IgD-negative memory B cell (primary cell): ENCODE data around the gene RBFOX2. TPM values are rescaled to one million over a fixed set of nuclear protein-coding genes. Genes with fewer than 3 reads are reported as not detected.
"Not testable (repeated sequence)": the region's sequence is repeated elsewhere in the genome, so short reads cannot be mapped to it uniquely, and the experiment has no call there.

Experiments used
- H3K27ac Mint-ChIP-seq, 3 donors: one replicate each; pipeline ENCODE4 v1.8.0; 2020 to 2022; ENCODE audit warnings: mild to moderate bottlenecking in 3 of 3, mixed read lengths in 3 of 3, moderate library complexity in 1 of 3
- H3K27me3 Mint-ChIP-seq: one replicate; pipeline ENCODE4 v1.8.0; 2021; ENCODE audit warnings: mixed read lengths
- H3K36me3 Mint-ChIP-seq: one replicate; pipeline ENCODE4 v1.8.0; 2020; ENCODE audit warnings: mild to moderate bottlenecking, mixed read lengths
- H3K4me1 Mint-ChIP-seq, 3 donors: one replicate each; pipeline ENCODE4 v1.8.0; 2020 to 2022; ENCODE audit warnings: mixed read lengths in 3 of 3, mild to moderate bottlenecking in 1 of 3
- H3K4me3 Mint-ChIP-seq, 4 donors: one replicate each; pipeline ENCODE4 v1.8.0; 2020 to 2022; ENCODE audit warnings: mild to moderate bottlenecking in 4 of 4, mixed read lengths in 4 of 4, moderate library complexity in 3 of 4
- H3K9me3 Mint-ChIP-seq, 3 donors: one replicate each; pipeline ENCODE4 v1.8.0; 2020 to 2021; ENCODE audit warnings: mixed read lengths in 3 of 3, mild to moderate bottlenecking in 1 of 3
- polyA plus RNA-seq: library from polyadenylated mRNA; unstranded; fragments of 300-500 nt; fragmentation: Illumina TruSeq; gene quantifications from one replicate; pipeline ENCODE4 v1.2.3, GENCODE V29; 2021

Gene RBFOX2
- polyA plus RNA-seq, 1 donor from 2014 or later, result not detected

DNA sequence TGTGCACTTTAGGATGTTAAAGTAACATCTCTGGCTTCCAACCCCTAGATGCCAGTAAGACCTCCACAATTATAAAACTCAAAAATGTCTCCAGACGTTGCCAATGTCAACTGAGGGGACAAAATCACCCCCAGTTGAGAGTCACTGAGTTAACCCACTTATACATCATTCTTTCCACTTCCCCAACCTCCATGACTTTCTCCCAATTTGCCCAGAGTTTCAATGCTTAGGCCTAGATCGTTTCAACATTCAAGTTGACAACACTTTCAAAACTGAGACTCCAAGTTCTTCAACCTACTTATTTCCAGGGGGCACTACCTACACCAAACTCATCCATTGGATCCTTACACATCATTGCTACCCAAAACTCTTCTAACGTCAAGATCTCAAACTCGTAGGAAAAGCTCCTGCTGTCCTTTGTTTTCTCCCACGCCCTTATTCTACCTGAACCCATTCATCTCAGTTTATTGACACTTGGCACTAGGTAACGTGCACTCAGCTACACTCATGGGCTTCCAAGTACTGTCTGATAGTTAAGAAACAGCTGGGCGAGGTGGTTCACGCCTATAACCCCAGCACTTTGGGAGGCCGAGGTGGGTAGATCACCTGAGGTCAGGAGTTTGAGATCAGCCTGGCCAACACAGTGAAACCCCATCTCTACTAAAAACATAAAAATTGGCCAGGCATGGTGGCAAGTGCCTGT lies 24.5 kb downstream of the RBFOX2 start:
- Mint-ChIP-seq H3K9me3 (no peaks in the 10 kb centered on the region), H3K27me3 (peaks cover 10% of the 10 kb centered on the region), H3K4me1 (no peaks in the 10 kb centered on the region), H3K36me3 (peaks cover 1% of the 10 kb centered on the region), H3K27ac (no peak overlapping the region), H3K4me3 (peak overlapping the region in 1 of 4 donors; percentile 19)

GRCh38 chr22:36002718-36003260 lies 25.8 kb downstream of the RBFOX2 start:
- peaks cover 6% of the 10 kb centered on the region for H3K27me3 Mint-ChIP-seq
- peaks cover 3% of the 10 kb centered on the region for H3K36me3 Mint-ChIP-seq
- no peaks in the 10 kb centered on the region for H3K4me1 Mint-ChIP-seq

GRCh38 chr22:36002084-36002483 lies 26.5 kb downstream of the RBFOX2 start:
- Mint-ChIP-seq H3K4me3 (no peak overlapping the region), H3K27ac (no peak overlapping the region), H3K9me3 (no peaks in the 10 kb centered on the region), H3K4me1 (no peaks in the 10 kb centered on the region), H3K27me3 (peaks cover 6% of the 10 kb centered on the region), H3K36me3 (peaks cover 3% of the 10 kb centered on the region)

More at GRCh38 chr22:36002718-36003260, 25.8 kb downstream of the RBFOX2 start:
- no peaks in the 10 kb centered on the region for H3K9me3 Mint-ChIP-seq
- H3K4me3 Mint-ChIP-seq, result no peak overlapping the region
- no peak overlapping the region for H3K27ac Mint-ChIP-seq

DNA sequence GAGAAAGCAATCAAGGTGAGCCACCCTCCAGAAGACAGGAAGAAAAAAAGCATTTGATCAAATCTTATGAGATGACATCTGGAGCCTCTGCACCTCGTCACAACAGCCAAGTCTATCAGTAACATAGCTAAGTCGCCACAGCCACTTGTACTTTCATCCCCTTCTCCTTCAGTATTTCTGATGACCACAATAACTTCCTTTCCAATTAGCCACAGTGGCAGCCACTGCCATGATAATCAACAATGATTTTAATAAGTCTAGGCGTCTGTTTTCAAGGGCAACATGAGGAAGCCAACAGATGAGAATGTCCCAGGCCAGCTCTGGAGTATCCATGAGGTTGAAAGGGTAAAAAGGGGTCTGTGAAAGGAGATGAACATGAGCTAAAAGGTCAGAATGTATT lies 29.9 kb downstream of the RBFOX2 start:
- Mint-ChIP-seq H3K4me1 (peaks cover 0 to 3% (median 0%) of the 10 kb centered on the region in 3 donors), H3K27ac (no peak overlapping the region), H3K9me3 (no peaks in the 10 kb centered on the region), H3K27me3 (peaks cover 6% of the 10 kb centered on the region), H3K4me3 (no peak overlapping the region), H3K36me3 (peaks cover 2% of the 10 kb centered on the region)

GRCh38 chr22:35997438-35997837 lies 31.2 kb downstream of the RBFOX2 start:
- peaks cover 0 to 3% (median 0%) of the 10 kb centered on the region in 3 donors for H3K4me1 Mint-ChIP-seq
- H3K4me3 Mint-ChIP-seq, result no peak overlapping the region
- H3K36me3 Mint-ChIP-seq, result peaks cover 2% of the 10 kb centered on the region
- peaks cover 0 to 5% (median 3%) of the 10 kb centered on the region in 3 donors for H3K9me3 Mint-ChIP-seq
- H3K27me3 Mint-ChIP-seq, result peaks cover 6% of the 10 kb centered on the region
- no peak overlapping the region for H3K27ac Mint-ChIP-seq

- H3K27ac Mint-ChIP-seq, result no peak overlapping the region
- H3K27me3 Mint-ChIP-seq, result peaks cover 8% of the 10 kb centered on the region
- H3K36me3 Mint-ChIP-seq, result peaks cover 2% of the 10 kb centered on the region
- no peak overlapping the region for H3K4me3 Mint-ChIP-seq
- H3K9me3 Mint-ChIP-seq, result peaks cover 0 to 5% (median 3%) of the 10 kb centered on the region in 3 donors
- H3K4me1 Mint-ChIP-seq, result peaks cover 0 to 3% (median 0%) of the 10 kb centered on the region in 3 donors
Observed at GRCh38 chr22:35996596-35996995, 32.0 kb downstream of the RBFOX2 start.

DNA sequence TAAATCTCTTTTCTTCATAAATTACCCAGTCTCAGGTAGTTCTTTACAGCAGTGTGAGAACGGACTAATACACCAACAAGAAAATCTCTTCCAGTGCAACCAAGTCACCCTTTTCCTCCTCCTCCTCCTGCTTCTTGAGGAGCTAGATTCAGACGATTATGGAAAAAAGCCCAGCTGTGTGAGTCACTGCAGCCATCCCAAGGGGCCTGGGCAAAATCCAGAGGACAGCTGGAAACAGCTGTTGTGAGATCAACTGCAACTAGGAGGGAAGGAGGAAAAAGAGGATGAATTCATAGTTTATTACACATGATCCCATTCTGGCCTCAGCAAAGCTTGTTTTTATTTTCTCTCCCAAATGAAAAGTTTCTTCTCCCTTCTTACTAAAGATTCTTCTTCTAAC lies 32.9 kb downstream of the RBFOX2 start:
- Mint-ChIP-seq H3K27ac (no peak overlapping the region), H3K36me3 (peaks cover 2% of the 10 kb centered on the region), H3K9me3 (peaks cover 0 to 5% (median 3%) of the 10 kb centered on the region in 3 donors), H3K27me3 (peaks cover 8% of the 10 kb centered on the region), H3K4me1 (peaks cover 0 to 3% (median 0%) of the 10 kb centered on the region in 3 donors), H3K4me3 (no peak overlapping the region)

- no peak overlapping the region for H3K27ac Mint-ChIP-seq
- peaks cover 0 to 5% (median 3%) of the 10 kb centered on the region in 3 donors for H3K9me3 Mint-ChIP-seq
- H3K36me3 Mint-ChIP-seq, result peaks cover 2% of the 10 kb centered on the region
- peaks cover 8% of the 10 kb centered on the region for H3K27me3 Mint-ChIP-seq
- peaks cover 0 to 3% (median 0%) of the 10 kb centered on the region in 3 donors for H3K4me1 Mint-ChIP-seq
- no peak overlapping the region for H3K4me3 Mint-ChIP-seq
Observed at GRCh38 chr22:35995348-35995747, 33.3 kb downstream of the RBFOX2 start.

GRCh38 chr22:35993727-35994126 lies 34.9 kb downstream of the RBFOX2 start:
- H3K9me3 Mint-ChIP-seq, H3K27me3 Mint-ChIP-seq, H3K4me1 Mint-ChIP-seq, H3K36me3 Mint-ChIP-seq, H3K4me3 Mint-ChIP-seq, H3K27ac Mint-ChIP-seq: not testable (repeated sequence)

- peaks cover 0 to 5% (median 3%) of the 10 kb centered on the region in 3 donors for H3K9me3 Mint-ChIP-seq
Observed at GRCh38 chr22:35993048-35993714, 35.4 kb downstream of the RBFOX2 start.

GRCh38 chr22:35991168-35991567 lies 37.5 kb downstream of the RBFOX2 start:
- peaks cover 0 to 3% (median 0%) of the 10 kb centered on the region in 3 donors for H3K4me1 Mint-ChIP-seq
- no peak overlapping the region for H3K27ac Mint-ChIP-seq
- H3K9me3 Mint-ChIP-seq, result peaks cover 0 to 5% (median 3%) of the 10 kb centered on the region in 3 donors
- H3K27me3 Mint-ChIP-seq, result peaks cover 8% of the 10 kb centered on the region
- H3K4me3 Mint-ChIP-seq, result no peak overlapping the region
- no peaks in the 10 kb centered on the region for H3K36me3 Mint-ChIP-seq

More at GRCh38 chr22:35993048-35993714, 35.4 kb downstream of the RBFOX2 start:
- Mint-ChIP-seq H3K27ac (no peak overlapping the region), H3K4me1 (peaks cover 0 to 3% (median 0%) of the 10 kb centered on the region in 3 donors), H3K4me3 (no peak overlapping the region), H3K27me3 (peaks cover 8% of the 10 kb centered on the region), H3K36me3 (no peaks in the 10 kb centered on the region)

GRCh38 chr22:35988030-35988429 lies 40.6 kb downstream of the RBFOX2 start:
- Mint-ChIP-seq H3K9me3 (peaks cover 0 to 3% (median under 1%) of the 10 kb centered on the region in 3 donors), H3K27ac (no peak overlapping the region), H3K27me3 (peaks cover 21% of the 10 kb centered on the region), H3K4me3 (no peak overlapping the region), H3K4me1 (no peaks in the 10 kb centered on the region), H3K36me3 (no peaks in the 10 kb centered on the region)

DNA sequence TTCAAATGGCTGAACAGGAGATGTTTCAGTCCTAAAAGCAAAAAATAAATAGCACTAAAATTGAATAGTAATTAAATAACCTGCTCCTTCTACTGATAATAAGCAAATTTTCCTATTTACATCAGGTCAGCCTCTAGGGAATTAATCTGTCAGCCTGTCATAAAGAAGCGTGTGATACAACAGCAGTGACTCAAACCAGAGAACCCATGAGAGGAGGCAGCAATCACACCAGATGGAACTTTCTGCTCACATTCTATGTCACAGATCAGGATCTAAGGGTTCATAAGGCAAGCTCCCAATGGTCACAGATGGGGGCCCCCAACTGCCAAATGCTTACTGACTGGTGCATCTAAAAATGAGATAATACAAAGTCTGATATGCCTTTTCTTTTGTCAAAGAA lies 41.1 kb downstream of the RBFOX2 start:
- no peak overlapping the region for H3K4me3 Mint-ChIP-seq
- H3K27ac Mint-ChIP-seq, result no peak overlapping the region
- no peaks in the 10 kb centered on the region for H3K9me3 Mint-ChIP-seq
- H3K27me3 Mint-ChIP-seq, result peaks cover 24% of the 10 kb centered on the region
- H3K4me1 Mint-ChIP-seq, result no peaks in the 10 kb centered on the region
- no peaks in the 10 kb centered on the region for H3K36me3 Mint-ChIP-seq

- Mint-ChIP-seq H3K36me3 (no peaks in the 10 kb centered on the region), H3K27me3 (peaks cover 22% of the 10 kb centered on the region), H3K4me3 (no peak overlapping the region), H3K4me1 (no peaks in the 10 kb centered on the region), H3K9me3 (no peaks in the 10 kb centered on the region), H3K27ac (no peak overlapping the region)
Observed at GRCh38 chr22:35986088-35986487, 42.5 kb downstream of the RBFOX2 start.

DNA sequence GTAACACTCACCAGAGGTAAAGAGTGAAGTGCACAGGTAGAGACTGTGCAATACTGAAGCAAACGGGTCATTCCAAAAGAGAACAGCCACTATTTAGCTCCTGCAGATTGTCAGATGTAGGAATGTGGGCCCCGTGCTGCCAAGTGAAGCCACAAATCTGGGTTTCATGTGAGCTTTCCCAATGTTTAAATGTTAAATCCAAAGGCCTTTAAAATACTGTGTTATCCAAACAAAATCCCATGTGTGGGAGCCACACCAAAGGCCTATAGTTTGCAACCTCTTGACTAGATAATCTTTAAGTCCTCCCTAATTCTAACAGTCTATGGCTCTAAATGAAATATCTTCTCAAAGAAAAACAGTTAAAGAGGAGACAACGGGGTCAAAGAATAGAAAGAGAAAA lies 43.3 kb downstream of the RBFOX2 start:
- Mint-ChIP-seq H3K27ac (no peak overlapping the region), H3K4me3 (no peak overlapping the region), H3K9me3 (no peaks in the 10 kb centered on the region), H3K27me3 (peaks cover 22% of the 10 kb centered on the region), H3K36me3 (no peaks in the 10 kb centered on the region), H3K4me1 (no peaks in the 10 kb centered on the region)
